GM18517 (cell line): ENCODE results near the gene NPRL2.

ENCODE experiments used
- ATAC-seq: cut with Tn5 transposase; IDR thresholded peaks from one replicate; pipeline ENCODE4 v1.9.1; 2021; ENCODE audit warnings: mild to moderate bottlenecking, moderate library complexity; ENCODE audit not compliant: unreplicated experiment

The NPRL2 gene

DNA sequence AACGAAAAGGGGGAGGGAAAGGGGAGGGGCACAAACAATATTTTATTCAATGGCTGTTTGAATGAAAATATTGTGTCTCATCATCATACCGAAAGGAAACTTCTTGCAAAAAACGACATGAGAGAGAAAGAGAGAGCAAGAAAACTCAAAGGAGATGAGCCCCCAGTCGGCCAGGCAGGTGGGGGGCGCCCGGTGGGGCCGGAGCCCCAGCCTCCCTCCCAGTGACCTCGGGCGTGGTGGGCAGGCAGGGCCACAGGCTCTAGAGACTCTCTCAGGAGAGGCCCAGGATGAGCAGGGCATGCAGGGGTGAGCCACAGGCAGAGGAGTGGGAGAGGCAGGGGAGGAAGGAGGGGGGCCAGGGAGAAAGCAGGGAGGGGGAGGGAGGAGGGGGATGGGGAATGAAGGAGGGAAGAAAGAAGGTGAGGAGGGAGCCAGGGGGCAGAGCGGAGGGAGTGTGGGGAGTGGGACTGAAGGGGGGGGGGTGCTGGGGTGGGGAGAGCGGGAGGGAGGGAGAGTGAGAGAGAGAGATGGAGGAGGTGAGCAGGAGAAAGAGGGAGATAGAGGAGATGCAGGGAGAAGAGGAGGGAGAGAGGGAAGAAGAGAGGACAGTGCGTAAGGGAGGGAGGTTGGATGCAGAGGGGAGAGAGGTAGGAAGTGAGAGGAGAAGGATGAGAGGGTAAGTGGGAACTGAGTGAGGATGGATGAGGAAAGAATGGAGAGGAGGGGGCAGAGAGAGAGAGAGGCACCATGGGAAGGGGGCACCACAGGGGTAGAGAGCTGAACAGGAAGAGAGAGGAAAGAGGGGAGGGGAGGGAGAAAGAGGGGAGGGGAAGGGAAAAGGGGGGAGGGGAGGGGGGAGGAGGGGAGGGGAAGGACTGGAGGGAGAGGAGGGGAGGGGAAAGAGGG, 22.8 kb upstream of the NPRL2 start:
- ATAC-seq: no peak

DNA sequence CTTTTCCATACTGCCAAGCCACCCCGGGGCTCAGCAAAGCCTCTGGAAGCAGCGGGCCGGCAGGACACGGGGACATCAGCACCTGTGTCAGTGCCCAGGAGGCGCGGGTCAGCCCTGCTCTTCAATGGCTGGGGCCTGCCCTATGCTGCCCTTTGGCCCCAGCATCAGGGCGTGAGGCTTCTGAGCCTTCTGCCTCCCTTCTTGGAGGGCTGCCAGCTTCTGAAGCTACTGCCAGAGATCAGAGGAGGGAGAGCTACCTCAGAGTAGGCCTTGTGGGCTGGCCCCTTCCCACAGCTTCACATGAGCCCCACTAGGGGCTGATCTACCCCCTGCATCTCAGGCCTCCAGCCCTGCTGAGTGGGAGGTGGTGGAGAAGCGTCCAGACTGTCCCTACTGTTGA, 21.8 kb upstream of the NPRL2 start:
- no peak for ATAC-seq

GRCh38 chr3:50371133-50371685, 20.6 kb upstream of the NPRL2 start:
- ATAC-seq: no peak

GRCh38 chr3:50370594-50370993, 20.0 kb upstream of the NPRL2 start:
- ATAC-seq: no peak

- ATAC-seq: no peak
Measured at GRCh38 chr3:50369012-50369670, 18.6 kb upstream of the NPRL2 start.

DNA sequence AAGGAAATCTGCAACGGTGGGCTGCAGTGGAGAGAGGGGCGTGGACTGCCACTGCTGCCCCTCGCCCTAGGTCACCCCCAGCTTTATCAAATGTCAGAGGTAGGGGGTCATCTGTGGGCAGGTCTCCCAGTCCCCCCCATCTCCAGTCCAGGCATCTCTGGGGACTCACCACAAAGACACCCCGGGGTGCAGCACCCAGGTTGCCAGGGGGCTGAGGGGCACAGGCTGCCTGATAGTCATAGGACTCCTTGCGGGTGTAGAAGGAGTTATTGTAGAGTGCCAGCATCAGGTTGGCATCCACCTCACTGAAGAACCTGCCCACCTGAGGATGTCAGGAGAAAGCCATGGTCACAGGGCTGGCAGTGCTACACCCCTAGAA, 15.3 kb upstream of the NPRL2 start:
- no peak for ATAC-seq

DNA sequence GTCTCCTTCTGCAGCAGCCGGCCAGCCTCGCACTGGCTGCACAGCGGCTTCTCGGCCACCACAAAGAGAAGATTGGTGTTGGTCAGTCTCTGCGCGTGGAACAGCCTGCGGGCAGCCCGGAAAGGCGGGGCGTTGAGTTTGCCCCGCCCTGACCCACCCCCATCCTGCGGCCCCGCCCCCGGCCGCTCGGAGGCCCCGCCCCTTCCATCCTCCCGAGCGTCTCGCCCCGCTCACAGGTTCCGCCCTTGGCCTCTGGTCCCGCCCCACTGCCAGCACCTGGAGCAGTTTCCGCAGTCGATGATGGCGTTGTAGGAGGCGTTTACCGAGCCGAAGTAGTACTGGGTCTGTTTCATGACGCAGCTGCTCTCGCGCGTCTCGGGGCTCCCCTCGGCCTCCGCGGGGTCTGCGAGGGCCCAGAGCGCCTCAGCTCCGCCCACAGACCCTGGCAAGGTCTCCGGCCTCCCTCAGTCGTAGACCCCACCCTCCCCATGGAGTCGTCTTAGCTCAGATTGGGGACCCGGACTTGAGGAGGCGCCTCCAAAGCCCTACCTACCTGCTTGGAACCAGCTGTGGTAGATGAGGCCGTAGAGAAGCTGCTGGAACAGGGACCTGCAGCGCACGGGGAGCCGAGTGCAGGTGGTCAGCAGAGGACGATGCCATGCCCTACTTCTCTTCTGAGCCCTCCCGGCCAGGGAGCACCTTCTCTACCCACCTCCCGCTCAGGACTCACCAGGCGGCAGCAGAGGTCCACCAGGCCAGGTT, 14.7 kb upstream of the NPRL2 start:
- ATAC-seq: peak; percentile 81

DNA sequence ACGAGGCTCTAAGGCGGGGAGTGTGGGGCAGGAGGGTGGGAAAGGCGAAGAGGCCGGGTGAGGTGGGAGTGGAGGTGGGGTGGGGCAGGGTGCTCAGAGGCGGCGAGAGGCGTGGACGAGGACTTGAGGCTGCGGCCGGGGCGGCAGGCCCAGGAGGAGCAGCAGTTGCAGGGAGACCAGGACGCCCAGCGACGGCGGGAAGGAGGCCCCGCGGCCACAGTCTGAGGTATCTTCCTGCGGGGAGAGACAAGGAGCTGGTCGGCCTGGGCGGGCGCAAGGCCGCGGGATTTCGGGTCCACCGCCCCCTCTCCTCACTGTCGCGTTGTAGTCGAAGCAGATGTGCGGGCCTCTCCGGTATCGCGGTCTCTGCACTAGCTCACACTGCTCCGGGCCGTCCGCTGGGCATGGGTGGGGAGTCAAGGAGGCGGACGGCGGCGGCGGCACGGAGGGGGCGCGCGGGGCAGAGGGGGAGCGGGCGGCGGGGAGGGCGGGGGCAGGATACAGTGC, 14.1 kb upstream of the NPRL2 start:
- no peak for ATAC-seq

GRCh38 chr3:50359760-50360110, 9.2 kb upstream of the NPRL2 start:
- ATAC-seq: no peak

DNA sequence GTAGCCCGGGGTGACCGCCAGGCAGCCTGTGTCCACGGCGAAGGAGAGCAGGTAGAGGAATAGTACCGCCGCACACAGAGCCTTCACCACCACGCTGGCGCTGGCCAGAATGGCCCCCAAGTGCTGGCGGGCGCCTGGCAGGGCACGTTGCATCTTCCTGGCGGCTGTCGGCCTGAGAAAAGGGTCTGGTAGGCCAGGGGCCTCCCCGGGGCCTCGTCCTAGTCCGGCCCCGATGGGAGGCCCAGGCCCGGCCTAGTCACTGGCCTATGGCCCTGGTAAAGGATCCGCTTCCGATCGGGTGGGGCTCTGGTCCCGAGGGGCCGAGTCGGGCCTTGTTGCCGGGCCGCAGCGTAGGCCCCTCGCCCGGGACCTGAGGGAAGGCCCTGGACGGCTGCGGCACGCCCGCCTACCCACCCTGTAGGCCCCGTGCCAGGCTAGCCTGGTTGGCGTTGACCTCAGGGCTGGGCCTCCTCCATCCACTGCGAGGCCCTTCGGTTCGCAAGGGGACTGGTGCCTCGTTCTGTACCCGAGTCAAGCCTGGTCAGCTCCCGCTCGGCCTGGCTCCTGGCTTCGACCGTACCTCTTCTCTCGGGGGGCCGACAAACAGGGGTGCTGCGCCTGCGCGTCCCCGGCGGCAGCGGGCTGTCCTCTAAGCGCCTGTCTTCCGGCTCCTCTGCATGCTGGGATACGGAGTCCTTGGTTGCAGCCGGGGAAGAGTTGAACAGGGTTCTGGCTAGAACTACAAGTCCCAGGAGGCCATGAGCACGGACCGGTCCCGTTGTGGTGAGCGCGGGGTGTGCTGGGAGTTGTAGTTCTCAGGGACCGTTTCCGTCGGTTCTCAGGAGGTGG, 8.6 kb upstream of the NPRL2 start, which contains the start of gene TMEM115:
TSS of gene TMEM115 (minus strand) at position 611 of the 849 bp plus-strand sequence. CDS start at position 153, 458 bp downstream.
- peak; percentile 98 for ATAC-seq

DNA sequence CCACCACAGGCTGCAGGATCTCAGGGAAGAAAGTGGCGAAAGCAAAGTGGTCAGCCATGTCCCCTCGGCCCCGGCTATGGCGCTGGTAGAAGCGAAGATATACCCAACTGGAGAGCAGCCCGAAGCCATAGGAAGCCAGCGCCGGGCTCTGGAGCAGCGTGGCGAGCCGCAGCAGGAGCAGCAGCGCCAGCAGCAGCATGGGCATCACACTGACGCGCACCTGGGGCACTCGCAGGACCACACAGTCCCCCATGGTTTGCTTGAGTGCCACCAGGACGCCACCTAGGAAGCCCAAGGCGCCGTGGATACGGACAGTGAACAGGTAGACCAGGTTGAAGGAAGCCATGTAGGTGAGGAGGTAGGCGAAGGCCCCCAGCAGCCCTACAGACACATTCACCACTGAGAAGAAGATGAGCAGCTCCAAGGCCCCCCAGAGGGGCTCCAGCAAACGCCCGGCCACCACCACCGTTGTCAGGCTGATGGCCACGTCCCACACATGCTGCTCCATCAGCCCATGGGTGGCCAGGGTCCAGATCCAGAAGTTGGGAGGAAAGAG, 7.9 kb upstream of the NPRL2 start:
- no peak for ATAC-seq

DNA sequence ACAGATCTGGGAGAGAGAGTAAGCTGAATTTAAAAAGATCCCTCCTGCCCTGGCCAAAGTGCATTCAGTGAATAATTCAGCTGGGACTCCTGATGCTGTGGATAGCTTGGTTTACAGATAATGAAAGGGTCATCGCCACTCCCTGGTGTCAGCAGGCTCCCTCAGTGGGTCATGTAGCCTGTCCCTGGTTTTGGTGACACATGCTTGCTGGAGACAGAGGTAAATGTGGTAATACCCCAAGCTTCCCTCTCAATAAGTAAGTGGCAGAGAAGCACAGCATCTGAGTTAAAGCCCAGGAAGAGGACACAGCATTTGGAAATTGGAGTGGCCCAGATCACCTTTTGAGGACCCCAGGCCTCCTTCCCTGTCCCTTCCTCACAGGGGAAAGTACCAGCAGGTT, 6.9 kb upstream of the NPRL2 start:
- no peak for ATAC-seq

GRCh38 chr3:50356553-50356952, 6.0 kb upstream of the NPRL2 start:
- no peak for ATAC-seq

DNA sequence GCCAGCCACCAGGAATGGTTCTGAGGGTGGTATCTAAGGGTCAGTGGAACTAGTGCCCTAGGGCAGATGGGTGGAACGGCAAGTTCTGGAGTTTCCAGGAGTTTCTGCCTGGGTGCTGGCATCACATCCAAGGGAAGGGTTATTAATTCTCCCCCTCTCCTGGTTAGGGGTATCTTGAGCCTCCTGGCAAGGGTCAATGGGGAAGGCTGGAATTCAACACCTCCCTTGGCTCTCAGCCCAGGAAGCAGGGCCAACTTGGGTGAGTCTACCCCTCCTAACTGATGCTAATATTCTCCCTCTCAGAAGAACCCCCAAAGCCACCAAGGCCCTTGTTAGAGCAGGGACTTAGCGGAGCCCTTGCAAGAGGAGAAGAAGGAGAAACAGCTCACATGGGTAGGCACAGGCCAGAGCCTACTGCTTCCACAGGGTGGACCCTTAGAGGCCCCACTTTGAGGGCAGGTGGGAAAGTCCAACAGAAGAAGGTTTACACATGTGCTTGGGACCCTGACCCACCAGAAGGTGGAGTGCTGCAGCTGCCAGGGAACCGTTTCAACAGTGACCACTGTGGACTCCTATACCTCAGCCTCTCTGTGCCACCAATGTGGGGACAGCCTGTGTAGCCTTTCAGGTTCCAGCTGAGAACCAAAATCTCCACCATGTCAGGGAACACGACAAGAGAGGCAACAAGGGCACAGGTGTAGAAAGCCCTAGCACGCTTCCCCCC, 5.4 kb upstream of the NPRL2 start:
- no peak for ATAC-seq

DNA sequence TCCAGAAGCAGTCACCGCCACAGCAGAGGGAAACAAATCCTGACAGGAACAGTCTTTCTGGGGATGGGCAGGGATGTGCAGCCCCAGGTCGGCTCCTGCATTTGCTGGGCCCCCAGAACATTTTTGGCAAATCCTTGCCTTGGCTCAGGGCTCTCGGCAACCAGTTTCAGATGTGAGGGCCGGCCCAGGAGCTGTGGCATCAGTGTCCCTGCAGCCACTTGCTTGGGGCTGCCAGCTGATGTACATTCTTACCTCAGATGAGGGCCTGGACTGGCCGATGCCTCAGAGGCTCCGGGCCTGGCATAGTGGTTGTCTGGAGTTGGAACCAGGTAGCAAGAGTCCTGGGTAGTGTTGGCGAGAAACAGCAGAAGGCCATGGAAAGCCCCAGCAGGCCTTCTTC, 4.3 kb upstream of the NPRL2 start:
- no peak for ATAC-seq

- no peak for ATAC-seq
Measured at GRCh38 chr3:50354186-50354764, 3.7 kb upstream of the NPRL2 start.

DNA sequence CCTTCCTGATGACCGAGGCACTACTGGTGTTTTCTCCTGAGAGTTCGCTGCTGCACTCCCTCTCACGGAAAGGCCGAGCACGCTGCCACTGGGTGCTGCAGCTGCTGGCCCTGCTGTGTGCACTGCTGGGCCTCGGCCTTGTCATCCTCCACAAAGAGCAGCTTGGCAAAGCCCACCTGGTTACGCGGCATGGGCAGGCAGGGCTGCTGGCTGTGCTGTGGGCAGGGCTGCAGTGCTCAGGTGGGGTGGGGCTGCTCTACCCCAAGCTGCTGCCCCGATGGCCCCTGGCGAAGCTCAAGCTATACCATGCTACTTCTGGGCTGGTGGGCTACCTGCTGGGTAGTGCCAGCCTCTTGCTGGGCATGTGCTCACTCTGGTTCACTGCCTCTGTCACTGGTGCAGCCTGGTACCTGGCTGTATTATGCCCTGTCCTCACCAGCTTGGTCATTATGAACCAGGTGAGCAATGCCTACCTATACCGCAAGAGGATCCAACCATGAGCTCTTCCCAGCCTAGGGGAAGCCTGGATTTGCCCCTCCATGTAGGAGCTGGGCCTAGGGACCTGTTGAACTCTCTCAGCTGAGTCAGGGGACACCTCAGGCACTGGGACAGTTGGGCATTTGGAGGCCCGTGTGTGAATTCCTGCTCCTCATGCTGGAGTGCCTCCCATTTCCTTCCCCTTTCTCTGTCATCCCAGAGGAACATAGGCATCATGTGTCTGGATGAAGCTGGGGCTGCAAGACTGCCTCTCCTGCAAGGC, 2.9 kb upstream of the NPRL2 start:
- ATAC-seq: no peak

- ATAC-seq: no peak
Measured at GRCh38 chr3:50352781-50353180, 2.2 kb upstream of the NPRL2 start.
